NCI-H1694 (cell line): Measurements from ENCODE around the gene NTN5.
"Not testable (repeated sequence)": the region's sequence is repeated elsewhere in the genome, so short reads cannot be mapped to it uniquely, and the experiment has no call there.

Experiments
- DNase-seq: peaks from one replicate; lab custom pipeline; 2025; lab: John Stamatoyannopoulos, UW

Gene NTN5

DNA sequence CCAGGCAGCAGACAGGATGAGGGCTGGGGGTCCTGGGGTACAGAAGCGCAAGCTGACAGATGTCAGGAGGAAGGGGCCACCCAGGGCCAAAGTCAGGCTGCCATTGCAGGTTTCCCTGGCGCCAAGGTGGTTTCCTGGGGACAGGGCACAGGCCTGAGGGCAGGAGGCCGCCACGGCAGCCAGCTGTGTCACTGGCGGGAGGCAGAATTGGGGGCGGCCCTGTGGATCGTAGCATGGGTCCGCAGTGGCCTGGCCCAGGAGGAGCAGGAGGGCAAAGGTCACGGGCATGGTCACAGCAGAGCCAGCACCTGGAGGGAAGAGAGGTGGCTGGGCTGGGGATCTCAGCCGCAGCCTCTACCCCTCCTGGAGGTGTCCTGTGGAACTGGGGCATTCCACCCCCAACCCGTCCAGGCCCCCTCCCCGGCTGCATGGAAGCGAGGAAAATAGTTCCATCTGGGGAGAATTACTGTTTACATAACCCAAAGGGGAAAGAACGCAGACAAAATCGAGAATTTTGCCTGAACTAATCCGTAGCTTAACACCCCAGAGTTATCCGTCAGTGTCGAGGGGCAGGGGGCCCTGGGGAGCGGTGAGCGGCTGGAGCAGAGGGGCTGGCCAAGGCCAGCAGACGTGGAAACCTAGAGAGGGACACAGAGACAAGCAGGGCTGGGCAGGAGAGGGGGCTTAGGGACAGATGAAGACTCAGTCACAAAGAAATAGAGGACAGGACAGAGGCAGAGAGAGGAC, 1.9 kb downstream of the NTN5 start:
- DNase-seq: no peak

GRCh38 chr19:48669903-48670668, 2.7 kb downstream of the NTN5 start:
- no peak for DNase-seq

GRCh38 chr19:48668761-48669160, 4.1 kb downstream of the NTN5 start:
- no peak for DNase-seq

DNA sequence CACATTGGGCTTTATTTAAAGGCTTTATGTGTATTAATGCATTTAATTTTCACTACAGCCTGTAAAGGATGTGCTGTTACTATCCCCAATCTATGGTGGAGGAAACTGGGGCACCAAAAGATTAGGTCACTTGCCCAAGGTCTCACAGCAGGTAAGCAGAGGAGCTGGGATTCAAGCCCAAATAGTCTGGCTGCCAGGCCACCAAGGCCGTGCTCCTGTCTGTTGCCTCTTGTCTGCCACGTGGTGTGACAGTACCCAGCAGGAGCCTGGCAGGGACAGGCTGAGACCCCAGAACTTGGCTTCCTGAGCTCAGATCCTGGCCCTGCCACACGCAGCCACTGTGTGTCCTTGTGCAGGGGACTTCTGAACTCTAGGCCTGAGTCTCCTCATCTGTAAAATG, 4.5 kb downstream of the NTN5 start:
- no peak for DNase-seq

GRCh38 chr19:48665786-48666185, 7.0 kb downstream of the NTN5 start:
- DNase-seq: no peak

DNA sequence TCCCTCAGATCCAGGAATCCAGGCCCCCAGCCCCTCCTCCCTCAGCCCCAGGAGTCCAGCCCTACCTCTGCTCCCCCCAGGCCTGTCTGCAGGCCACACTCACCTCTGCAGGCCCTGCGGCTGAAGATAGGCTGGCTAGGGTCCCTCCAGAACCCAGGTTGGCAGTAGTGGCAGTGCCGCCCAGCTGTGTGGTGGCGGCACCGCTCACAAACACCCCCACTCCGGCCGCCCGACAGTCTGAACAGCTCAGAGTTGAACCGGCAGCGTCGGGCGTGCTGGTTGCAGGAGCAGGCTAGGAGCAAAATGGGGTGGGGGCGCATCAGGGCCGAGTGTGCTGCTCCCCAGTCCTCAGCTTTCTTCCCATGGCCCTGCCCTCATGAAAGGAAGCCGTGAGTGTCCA, 8.3 kb downstream of the NTN5 start:
- DNase-seq: no peak

DNA sequence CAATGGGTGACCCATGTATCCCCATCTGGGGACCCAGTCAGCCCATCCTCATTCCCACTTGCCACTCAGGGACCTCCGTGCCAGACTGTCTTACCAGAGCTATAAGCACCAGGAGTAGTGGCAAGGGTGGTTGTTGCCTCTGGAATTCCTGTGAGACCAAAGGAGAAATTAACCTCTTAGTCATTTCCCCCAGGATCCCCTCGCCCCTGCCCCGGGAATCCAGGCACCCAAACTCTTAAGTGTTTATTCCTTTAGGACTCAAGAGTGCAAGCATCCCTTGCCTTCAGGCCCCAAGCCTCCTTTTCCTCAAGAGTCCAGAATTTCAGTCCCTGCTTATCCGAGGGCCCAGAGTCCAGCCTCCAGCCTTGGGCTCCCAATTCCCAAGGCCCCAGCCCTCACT, 9.2 kb downstream of the NTN5 start:
- no peak for DNase-seq

GRCh38 chr19:48661711-48662090, 11.1 kb downstream of the NTN5 start:
- DNase-seq: no peak

GRCh38 chr19:48660852-48661710, 11.7 kb downstream of the NTN5 start:
- DNase-seq: peak; percentile 75

- DNase-seq: no peak
Measured at GRCh38 chr19:48659768-48660167, 13.0 kb downstream of the NTN5 start.

DNA sequence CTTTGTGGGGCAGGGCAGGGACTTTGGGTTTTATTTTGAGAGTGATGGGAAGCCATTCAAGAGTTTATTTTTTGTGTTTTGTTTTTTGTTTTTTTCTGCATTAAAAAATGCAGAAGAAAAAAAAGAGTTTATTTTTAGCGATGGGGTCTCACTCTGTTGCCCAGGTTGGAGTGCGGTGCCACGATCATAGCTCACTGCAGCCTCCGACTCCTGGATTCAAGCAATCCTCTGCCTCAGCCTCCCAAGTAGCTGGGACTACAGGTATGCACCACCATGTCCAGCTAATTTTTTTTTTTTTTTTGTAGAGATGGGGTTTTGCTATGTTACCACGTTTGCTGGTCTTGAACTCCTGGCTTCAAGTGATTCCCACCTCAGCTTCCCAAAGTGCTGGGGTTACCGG, 14.3 kb downstream of the NTN5 start:
- DNase-seq: no peak

DNA sequence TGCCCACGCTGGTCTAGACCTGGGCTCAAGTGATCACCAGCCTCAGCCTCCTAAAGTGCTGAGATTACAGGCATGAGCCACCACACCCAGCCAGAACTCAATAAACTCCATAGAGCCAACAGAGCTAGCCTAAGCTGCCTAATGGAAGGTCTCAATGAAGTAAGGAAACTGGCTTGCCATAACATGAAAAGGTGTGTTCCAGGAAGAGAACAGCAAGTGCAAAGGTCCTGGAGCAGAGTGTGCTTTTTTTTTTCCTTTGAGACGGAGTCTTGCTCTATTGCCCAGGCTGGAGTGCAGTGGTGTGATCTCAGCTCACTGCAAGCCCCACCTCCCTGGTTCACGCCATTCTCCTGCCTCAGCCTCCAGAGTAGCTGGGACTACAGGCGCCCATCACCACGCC, 15.0 kb downstream of the NTN5 start:
- DNase-seq: not testable (repeated sequence)

- peak; percentile 33 for DNase-seq
Measured at GRCh38 chr19:48656840-48657474, 15.9 kb downstream of the NTN5 start.

- DNase-seq: peak; percentile 99
Measured at GRCh38 chr19:48654299-48655059, 18.3 kb downstream of the NTN5 start.

DNA sequence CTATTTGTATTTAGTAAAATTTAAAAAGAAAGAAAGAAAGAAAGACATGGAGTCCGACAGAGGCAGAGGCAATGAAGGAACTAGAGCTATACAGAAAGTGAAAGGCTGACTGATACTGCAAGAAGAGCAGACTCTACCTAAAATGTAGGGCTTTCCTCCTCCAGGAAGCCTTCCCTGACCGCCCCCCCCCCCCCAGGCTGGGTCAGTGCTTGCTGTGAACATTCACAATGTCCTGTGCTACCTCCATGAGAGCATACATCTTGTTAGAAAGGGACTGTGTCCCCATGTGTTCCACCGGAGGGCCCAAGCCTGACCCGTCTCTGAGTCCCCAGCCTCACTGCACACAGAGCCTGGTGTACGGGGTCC, 21.2 kb downstream of the NTN5 start:
- no peak for DNase-seq

- DNase-seq: no peak
Measured at GRCh38 chr19:48650974-48651682, 21.7 kb downstream of the NTN5 start.

DNA sequence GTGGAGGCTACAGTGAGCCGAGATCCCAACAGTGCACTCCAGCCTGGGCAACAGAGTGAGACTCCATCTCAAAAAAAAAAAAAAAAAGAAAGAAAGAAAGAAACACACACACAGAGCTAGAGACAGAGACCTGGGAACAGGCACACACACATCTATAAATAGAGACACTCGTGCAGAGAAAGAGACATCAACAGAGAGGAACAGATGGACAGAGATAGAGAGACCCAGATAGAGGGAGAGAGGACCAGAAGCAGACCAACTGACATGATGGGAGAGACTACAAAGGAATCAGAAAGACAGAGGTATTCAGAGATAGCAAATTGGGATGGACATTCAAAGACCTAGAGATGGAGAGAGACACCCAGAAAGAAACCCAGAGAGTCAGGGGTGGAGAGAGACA, 24.7 kb downstream of the NTN5 start:
- peak; percentile 78 for DNase-seq

DNA sequence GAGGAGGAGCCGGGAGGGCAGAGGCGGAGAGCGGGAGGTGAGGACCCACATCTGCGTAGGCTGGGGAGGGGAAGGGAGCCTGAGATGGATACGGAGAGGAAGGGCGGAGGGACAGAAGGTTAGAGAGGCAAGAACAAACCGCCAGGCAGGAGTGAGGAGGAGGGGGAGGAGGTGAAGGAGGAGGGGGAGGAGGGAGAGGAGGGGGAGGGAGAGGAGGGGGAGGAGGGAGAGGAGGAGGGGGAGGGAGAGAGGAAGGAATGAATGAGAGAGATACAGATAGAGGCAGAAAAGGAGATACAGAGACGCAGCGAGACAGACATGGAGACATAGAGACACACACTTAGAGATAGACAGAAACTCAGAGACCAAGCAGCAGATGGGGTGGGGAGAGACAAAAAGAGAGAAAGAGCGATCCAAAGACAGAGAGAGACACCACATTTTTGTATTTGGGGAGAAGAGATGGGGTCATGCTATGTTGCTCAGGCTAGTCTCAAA, 26.0 kb downstream of the NTN5 start:
- DNase-seq: peak; percentile 90

GRCh38 chr19:48646001-48646721, 26.7 kb downstream of the NTN5 start, which contains the start of gene CA11:
Gene CA11 (minus strand): TSS chr19:48646187. CDS start chr19:48645632, 555 bp downstream.
- peak; percentile 85 for DNase-seq

DNA sequence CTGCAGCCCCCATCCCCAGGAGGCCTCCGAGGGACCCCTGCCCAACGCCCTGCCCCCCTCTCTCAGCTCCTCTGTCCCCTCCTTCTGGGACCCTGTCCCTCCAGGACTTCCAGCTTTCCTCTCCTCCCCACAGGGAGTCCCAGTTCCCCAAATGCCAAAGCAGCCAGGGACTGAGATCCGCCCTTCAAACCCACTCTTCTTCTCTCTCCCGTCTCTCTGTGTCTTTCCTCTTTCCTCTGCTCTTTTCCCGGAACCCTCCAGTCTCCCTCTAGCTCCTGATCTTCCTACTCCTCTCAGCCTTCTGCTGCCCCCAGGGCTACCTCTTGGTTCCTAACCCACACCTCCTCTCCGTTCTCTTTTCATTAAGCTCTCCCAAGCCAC, 27.2 kb downstream of the NTN5 start:
- no peak for DNase-seq
